ENCODE data around the gene TCIRG1.

Gene TCIRG1

GRCh38 chr11:68066742-68067141 is 27.9 kb downstream of the TCIRG1 start:
- H3K27ac Mint-ChIP-seq (ENCODE audit: low read depth) = no peak overlapping the region

GRCh38 chr11:68067991-68068390 is 29.2 kb downstream of the TCIRG1 start:
- Mint-ChIP-seq H3K9me3 (no peaks in the 10 kb centered on the region), H3K27me3 (no peaks in the 10 kb centered on the region), H3K36me3 (ENCODE audit: insufficient read depth) (peaks cover 2% of the 10 kb centered on the region), H3K4me3 (no peak overlapping the region), H3K4me1 (no peaks in the 10 kb centered on the region), H3K27ac (ENCODE audit: low read depth) (no peak overlapping the region)
- DNase-seq (ENCODE audit: low spot score in 2 of 2) (no peak), ATAC-seq (replicated peaks; ENCODE audit: extremely low read depth, poor library complexity, severe bottlenecking) (no peak)

More at GRCh38 chr11:68066742-68067141, 27.9 kb downstream of the TCIRG1 start:
- Mint-ChIP-seq H3K9me3 (no peaks in the 10 kb centered on the region), H3K36me3 (ENCODE audit: insufficient read depth) (peaks cover 2% of the 10 kb centered on the region), H3K4me1 (no peaks in the 10 kb centered on the region), H3K4me3 (no peak overlapping the region), H3K27me3 (no peaks in the 10 kb centered on the region)
- no peak for DNase-seq (ENCODE audit: low spot score in 2 of 2)
- no peak for ATAC-seq (replicated peaks; ENCODE audit: extremely low read depth, poor library complexity, severe bottlenecking)

- ATAC-seq (replicated peaks; ENCODE audit: extremely low read depth, poor library complexity, severe bottlenecking) (no peak), DNase-seq (ENCODE audit: low spot score in 2 of 2) (no peak)
- Mint-ChIP-seq H3K27me3 (no peaks in the 10 kb centered on the region), H3K27ac (ENCODE audit: low read depth) (no peak overlapping the region), H3K4me3 (no peak overlapping the region), H3K4me1 (no peaks in the 10 kb centered on the region), H3K36me3 (ENCODE audit: insufficient read depth) (peaks cover 2% of the 10 kb centered on the region), H3K9me3 (no peaks in the 10 kb centered on the region)
Observed at GRCh38 chr11:68071281-68072048, 32.6 kb downstream of the TCIRG1 start.

- Mint-ChIP-seq H3K4me1 (no peaks in the 10 kb centered on the region), H3K27ac (ENCODE audit: low read depth) (no peak overlapping the region), H3K27me3 (no peaks in the 10 kb centered on the region), H3K9me3 (no peaks in the 10 kb centered on the region), H3K4me3 (no peak overlapping the region), H3K36me3 (ENCODE audit: insufficient read depth) (peaks cover 2% of the 10 kb centered on the region)
- DNase-seq (ENCODE audit: low spot score in 2 of 2) (no peak), ATAC-seq (replicated peaks; ENCODE audit: extremely low read depth, poor library complexity, severe bottlenecking) (no peak)
Observed at GRCh38 chr11:68074584-68075352, 35.9 kb downstream of the TCIRG1 start.

GRCh38 chr11:68076371-68077042 is 37.7 kb downstream of the TCIRG1 start:
- Mint-ChIP-seq H3K9me3 (no peaks in the 10 kb centered on the region), H3K4me3 (no peak overlapping the region), H3K27ac (ENCODE audit: low read depth) (no peak overlapping the region), H3K27me3 (no peaks in the 10 kb centered on the region), H3K36me3 (ENCODE audit: insufficient read depth) (peaks cover 4% of the 10 kb centered on the region), H3K4me1 (no peaks in the 10 kb centered on the region)
- ATAC-seq (replicated peaks; ENCODE audit: extremely low read depth, poor library complexity, severe bottlenecking) = no peak
- DNase-seq (ENCODE audit: low spot score in 2 of 2) = no peak

GRCh38 chr11:68077617-68078582 is 39.1 kb downstream of the TCIRG1 start:
- Mint-ChIP-seq H3K9me3 (no peaks in the 10 kb centered on the region), H3K4me3 (no peak overlapping the region)
- ATAC-seq (replicated peaks; ENCODE audit: extremely low read depth, poor library complexity, severe bottlenecking) = no peak

GRCh38 chr11:68080860-68081259 is 42.0 kb downstream of the TCIRG1 start:
- H3K36me3 Mint-ChIP-seq (ENCODE audit: insufficient read depth) = peaks cover 4% of the 10 kb centered on the region
- ATAC-seq (replicated peaks; ENCODE audit: extremely low read depth, poor library complexity, severe bottlenecking) (no peak), DNase-seq (ENCODE audit: low spot score in 2 of 2) (no peak)
- H3K4me1 Mint-ChIP-seq = no peaks in the 10 kb centered on the region
- H3K4me3 Mint-ChIP-seq = no peak overlapping the region
- no peaks in the 10 kb centered on the region for H3K9me3 Mint-ChIP-seq
- H3K27me3 Mint-ChIP-seq = no peaks in the 10 kb centered on the region
- no peak overlapping the region for H3K27ac Mint-ChIP-seq (ENCODE audit: low read depth)

More at GRCh38 chr11:68077617-68078582, 39.1 kb downstream of the TCIRG1 start:
- no peak for DNase-seq (ENCODE audit: low spot score in 2 of 2)
- Mint-ChIP-seq H3K4me1 (no peaks in the 10 kb centered on the region), H3K36me3 (ENCODE audit: insufficient read depth) (peaks cover 4% of the 10 kb centered on the region), H3K27me3 (no peaks in the 10 kb centered on the region), H3K27ac (ENCODE audit: low read depth) (no peak overlapping the region)

- H3K36me3 Mint-ChIP-seq (ENCODE audit: insufficient read depth) = peaks cover 4% of the 10 kb centered on the region
Observed at GRCh38 chr11:68081691-68082090, 42.9 kb downstream of the TCIRG1 start.

GRCh38 chr11:68082481-68082880 is 43.7 kb downstream of the TCIRG1 start:
- peaks cover 6% of the 10 kb centered on the region for H3K36me3 Mint-ChIP-seq (ENCODE audit: insufficient read depth)
- ATAC-seq (replicated peaks; ENCODE audit: extremely low read depth, poor library complexity, severe bottlenecking) = no peak
- H3K9me3 Mint-ChIP-seq = no peaks in the 10 kb centered on the region
- no peak overlapping the region for H3K4me3 Mint-ChIP-seq
- H3K27me3 Mint-ChIP-seq = no peaks in the 10 kb centered on the region
- H3K27ac Mint-ChIP-seq (ENCODE audit: low read depth) = no peak overlapping the region
- H3K4me1 Mint-ChIP-seq = no peaks in the 10 kb centered on the region
- DNase-seq (ENCODE audit: low spot score in 2 of 2) = no peak

More at GRCh38 chr11:68081691-68082090, 42.9 kb downstream of the TCIRG1 start:
- Mint-ChIP-seq H3K27ac (ENCODE audit: low read depth) (no peak overlapping the region), H3K27me3 (no peaks in the 10 kb centered on the region), H3K4me1 (no peaks in the 10 kb centered on the region), H3K9me3 (no peaks in the 10 kb centered on the region), H3K4me3 (no peak overlapping the region)
- no peak for DNase-seq (ENCODE audit: low spot score in 2 of 2)
- ATAC-seq (replicated peaks; ENCODE audit: extremely low read depth, poor library complexity, severe bottlenecking) = no peak

GRCh38 chr11:68083517-68083916 is 44.7 kb downstream of the TCIRG1 start:
- Mint-ChIP-seq H3K9me3 (no peaks in the 10 kb centered on the region), H3K27ac (ENCODE audit: low read depth) (no peak overlapping the region), H3K4me1 (no peaks in the 10 kb centered on the region), H3K27me3 (no peaks in the 10 kb centered on the region), H3K36me3 (ENCODE audit: insufficient read depth) (peaks cover 3% of the 10 kb centered on the region), H3K4me3 (no peak overlapping the region)
- DNase-seq (ENCODE audit: low spot score in 2 of 2) (no peak), ATAC-seq (replicated peaks; ENCODE audit: extremely low read depth, poor library complexity, severe bottlenecking) (no peak)

- Mint-ChIP-seq H3K27me3 (no peaks in the 10 kb centered on the region), H3K4me1 (no peaks in the 10 kb centered on the region), H3K36me3 (ENCODE audit: insufficient read depth) (peaks cover 1% of the 10 kb centered on the region), H3K9me3 (no peaks in the 10 kb centered on the region), H3K27ac (ENCODE audit: low read depth) (no peak overlapping the region), H3K4me3 (no peak overlapping the region)
- no peak for DNase-seq (ENCODE audit: low spot score in 2 of 2)
- no peak for ATAC-seq (replicated peaks; ENCODE audit: extremely low read depth, poor library complexity, severe bottlenecking)
Observed at GRCh38 chr11:68089679-68090078, 50.9 kb downstream of the TCIRG1 start.

GRCh38 chr11:68090287-68090686 is 51.5 kb downstream of the TCIRG1 start:
- DNase-seq (ENCODE audit: low spot score in 2 of 2) (no peak), ATAC-seq (replicated peaks; ENCODE audit: extremely low read depth, poor library complexity, severe bottlenecking) (no peak)
- no peak overlapping the region for H3K27ac Mint-ChIP-seq (ENCODE audit: low read depth)
- no peaks in the 10 kb centered on the region for H3K4me1 Mint-ChIP-seq
- peaks cover 1% of the 10 kb centered on the region for H3K36me3 Mint-ChIP-seq (ENCODE audit: insufficient read depth)
- H3K4me3 Mint-ChIP-seq = no peak overlapping the region
- H3K9me3 Mint-ChIP-seq = no peaks in the 10 kb centered on the region
- no peaks in the 10 kb centered on the region for H3K27me3 Mint-ChIP-seq
